CD4-positive, alpha-beta T cell (primary cell): ENCODE measurements around the gene ARHGEF10L. TPM values are rescaled to one million over a fixed set of nuclear protein-coding genes. Genes with fewer than 3 reads are reported as not detected.

Experiments
- ATAC-seq: fragments of 200-7000 bp; cut with Tn5 transposase; one replicate; pipeline ENCODE4 v1.10.0; 2022; ENCODE audit warnings: mild to moderate bottlenecking; ENCODE audit not compliant: poor library complexity
- CTCF ChIA-PET: fragments of 350-600 bp; sonication (Branson Sonifier 250); formaldehyde crosslinking; loops from one replicate; lab custom pipeline; 2021; ENCODE audit warnings: antibody characterized with exemption, inconsistent platforms; lab: Charles Lee
- POLR2A ChIA-PET: fragments of 350-600 bp; sonication (Branson Sonifier 250); formaldehyde crosslinking; loops from one replicate; lab custom pipeline; 2021; ENCODE audit warnings: antibody characterized with exemption, inconsistent platforms; lab: Charles Lee
- DNase-seq, 14 experiments: peaks; one replicate each; pipeline ENCODE4 v3.0.0-alpha.2; 2013 to 2020; ENCODE audit warnings: mixed read lengths in 2 of 14
- H3K27ac ChIP-seq, 2 donors: one replicate each; pipeline versions ENCODE4 v1.5.1 to v1.7.0; 2013; ENCODE audit warnings: low read length in 2 of 2, low read depth in 1 of 2, mild to moderate bottlenecking in 1 of 2
- H3K27me3 ChIP-seq, 2 experiments: 1 replicate in 1 of 2; 2 replicates in 1 of 2; pipeline versions ENCODE4 v1.6.1 to v1.7.0; 2013; ENCODE audit warnings: low read length in 2 of 2, control low read depth in 1 of 2, mild to moderate bottlenecking in 1 of 2, moderate library complexity in 1 of 2; ENCODE audit not compliant: insufficient read depth in 2 of 2, control insufficient read depth in 1 of 2
- H3K36me3 ChIP-seq: one replicate; pipeline ENCODE4 v1.6.1; 2013; ENCODE audit warnings: low read length, control low read depth; ENCODE audit not compliant: insufficient read depth
- H3K4me1 ChIP-seq: one replicate; pipeline ENCODE4 v1.6.1; 2013; ENCODE audit warnings: low read length, control low read depth; ENCODE audit not compliant: insufficient read depth
- H3K4me3 ChIP-seq: one replicate; pipeline ENCODE4 v1.5.1; 2013; ENCODE audit warnings: mild to moderate bottlenecking, low read length, moderate library complexity
- H3K9me3 ChIP-seq, 2 experiments: 1 replicate in 1 of 2; 2 replicates in 1 of 2; pipeline versions ENCODE4 v1.6.1 to v1.7.0; 2013; ENCODE audit warnings: low read length in 2 of 2, mild to moderate bottlenecking in 2 of 2, control low read depth in 1 of 2, moderate library complexity in 1 of 2; ENCODE audit not compliant: control insufficient read depth in 1 of 2, insufficient read depth in 1 of 2
- H3K27ac Mint-ChIP-seq: one replicate; pipeline ENCODE4 v1.8.0; 2020; ENCODE audit warnings: mixed read lengths
- H3K27me3 Mint-ChIP-seq: one replicate; pipeline ENCODE4 v1.8.0; 2021; ENCODE audit warnings: mixed read lengths
- H3K36me3 Mint-ChIP-seq: one replicate; pipeline ENCODE4 v1.8.0; 2021; ENCODE audit warnings: low read depth, mixed read lengths
- H3K4me1 Mint-ChIP-seq: one replicate; pipeline ENCODE4 v1.8.0; 2021; ENCODE audit warnings: low read depth, mixed read lengths
- H3K4me3 Mint-ChIP-seq: one replicate; pipeline ENCODE4 v1.8.0; 2020; ENCODE audit warnings: mild to moderate bottlenecking, mixed read lengths
- H3K9me3 Mint-ChIP-seq: one replicate; pipeline ENCODE4 v1.8.0; 2020; ENCODE audit warnings: mixed read lengths
- CTCF ChIP-seq: fragments of 200-600 bp; IDR thresholded peaks from one replicate; pipeline ENCODE4 v1.8.0; 2022; ENCODE audit warnings: antibody characterized with exemption, mild to moderate bottlenecking
- intact Hi-C, 2 experiments: fragments of 100-400 bp; cut with DNase I in 1 of 2; cut with micrococcal nuclease in 1 of 2; formaldehyde crosslinking; loops; one replicate each; pipeline versions ENCODE4 v1.15.1 to v1.9.0; 2023 to 2025; cut with DNase I, micrococcal nuclease
- total RNA-seq, 174 experiments: library from RNA in 2 of 174; stranded (reverse) in 2 of 174; gene quantifications; one replicate each; pipeline ENCODE4 v1.2.3 and lab custom pipeline; 2021 to 2026

ARHGEF10L gene
- total RNA-seq, 2 experiments from 2014 or later = 0.11 to 0.22 TPM

DNA sequence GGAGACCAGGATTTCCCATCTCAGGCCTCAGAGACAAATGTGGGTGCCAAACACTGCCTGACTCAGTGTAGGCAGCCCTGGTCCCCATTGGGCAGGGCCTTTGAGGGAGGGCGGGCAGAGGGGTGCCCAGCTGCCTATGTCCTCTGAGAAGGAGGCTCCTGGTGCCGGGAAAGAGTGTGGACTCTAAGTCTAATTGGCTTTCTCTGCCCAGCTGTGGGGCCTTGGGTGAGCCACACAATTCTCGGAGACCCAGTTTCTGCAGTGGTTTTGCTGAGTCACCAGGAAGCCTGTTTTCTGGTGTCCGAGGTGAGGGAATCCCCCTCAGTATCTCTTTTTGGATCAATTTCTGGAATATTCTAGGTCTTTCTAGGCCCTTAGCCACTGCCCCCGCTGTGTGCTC is 180.4 kb downstream of the ARHGEF10L start:
- no peaks in the 10 kb centered on the region for H3K4me1 Mint-ChIP-seq

GRCh38 chr1:17721444-17721843 is 181.9 kb downstream of the ARHGEF10L start:
- POLR2A ChIA-PET = no interaction called here
- intact Hi-C loops = no loop called here
- ATAC-seq (no peak), DNase-seq (no peak)
- no peak overlapping the region for H3K27ac Mint-ChIP-seq
- no peak for TF ChIP-seq CTCF
- H3K4me3 Mint-ChIP-seq = no peak overlapping the region
- H3K27ac ChIP-seq = no peak overlapping the region
- no peaks in the 10 kb centered on the region for H3K36me3 Mint-ChIP-seq
- no peak overlapping the region for H3K4me3 ChIP-seq
- CTCF ChIA-PET = no interaction called here
- H3K27me3 ChIP-seq = peaks cover 0 to 5% of the 10 kb centered on the region in 2 experiments
- H3K9me3 ChIP-seq = peaks cover 0 to 13% of the 10 kb centered on the region in 2 experiments
- no peaks in the 10 kb centered on the region for H3K4me1 Mint-ChIP-seq
- no peaks in the 10 kb centered on the region for H3K4me1 ChIP-seq
- H3K36me3 ChIP-seq = no peaks in the 10 kb centered on the region
- no peaks in the 10 kb centered on the region for H3K9me3 Mint-ChIP-seq
- H3K27me3 Mint-ChIP-seq = no peaks in the 10 kb centered on the region

More for the DNA sequence above, 180.4 kb downstream of the ARHGEF10L start:
- Histone ChIP-seq H3K27me3 (peaks cover 0 to 5% of the 10 kb centered on the region in 2 experiments), H3K9me3 (peaks cover 0 to 13% of the 10 kb centered on the region in 2 experiments), H3K4me3 (no peak overlapping the region), H3K27ac (no peak overlapping the region), H3K4me1 (no peaks in the 10 kb centered on the region), H3K36me3 (no peaks in the 10 kb centered on the region)
- DNase-seq (no peak), ATAC-seq (no peak)
- Mint-ChIP-seq H3K36me3 (no peaks in the 10 kb centered on the region), H3K9me3 (no peaks in the 10 kb centered on the region), H3K4me3 (no peak overlapping the region), H3K27ac (no peak overlapping the region), H3K27me3 (peaks cover 4% of the 10 kb centered on the region)
- ChIA-PET POLR2A (no interaction called here), CTCF (no interaction called here)
- intact Hi-C loops = no loop called here
- TF ChIP-seq CTCF = no peak

GRCh38 chr1:17723684-17724083 is 184.2 kb downstream of the ARHGEF10L start:
- TF ChIP-seq CTCF = no peak
- no peaks in the 10 kb centered on the region for H3K36me3 ChIP-seq
- no peaks in the 10 kb centered on the region for H3K27me3 Mint-ChIP-seq
- ATAC-seq = no peak
- H3K27ac Mint-ChIP-seq = no peak overlapping the region
- no peak for DNase-seq
- intact Hi-C loops = no loop called here
- H3K36me3 Mint-ChIP-seq = no peaks in the 10 kb centered on the region
- H3K4me3 Mint-ChIP-seq = no peak overlapping the region
- H3K27me3 ChIP-seq = peaks cover 0 to 5% of the 10 kb centered on the region in 2 experiments
- no peaks in the 10 kb centered on the region for H3K4me1 ChIP-seq
- POLR2A ChIA-PET = no interaction called here
- CTCF ChIA-PET = no interaction called here
- peaks cover 0 to 6% of the 10 kb centered on the region in 2 experiments for H3K9me3 ChIP-seq
- no peak overlapping the region for H3K4me3 ChIP-seq
- no peak overlapping the region for H3K27ac ChIP-seq
- H3K9me3 Mint-ChIP-seq = no peaks in the 10 kb centered on the region
- H3K4me1 Mint-ChIP-seq = no peaks in the 10 kb centered on the region
